KMS-11 (cell line): ENCODE data around the gene CCDC17.

Experiments
- H2AFZ ChIP-seq: fragments of 200-600 bp; sonication (generic); 2 replicates; pipeline ENCODE4 v1.6.1; 2016; ENCODE audit warnings: antibody characterized with exemption, mixed run types, low read depth
- H3K27ac ChIP-seq: fragments of 200-600 bp; sonication (generic); 2 replicates; pipeline ENCODE4 v1.6.1; 2016; ENCODE audit warnings: mild to moderate bottlenecking, mixed run types
- H3K27me3 ChIP-seq: fragments of 200-600 bp; sonication (generic); 2 replicates; pipeline ENCODE4 v1.6.1; 2017; ENCODE audit warnings: mild to moderate bottlenecking, low read depth, mixed run types, moderate library complexity; ENCODE audit not compliant: insufficient read depth
- H3K36me3 ChIP-seq: fragments of 200-600 bp; sonication (generic); 2 replicates; pipeline ENCODE4 v1.6.1; 2017; ENCODE audit warnings: mild to moderate bottlenecking, mixed run types; ENCODE audit not compliant: insufficient read depth
- H3K4me1 ChIP-seq: fragments of 200-600 bp; sonication (generic); 2 replicates; pipeline ENCODE4 v1.6.1; 2016; ENCODE audit warnings: mild to moderate bottlenecking, low read depth, mixed run types; ENCODE audit not compliant: poor library complexity, severe bottlenecking
- H3K4me2 ChIP-seq: fragments of 200-600 bp; sonication (generic); 2 replicates; pipeline ENCODE4 v1.7.0; 2016; ENCODE audit warnings: mild to moderate bottlenecking, mixed run types
- H3K4me3 ChIP-seq: fragments of 200-600 bp; sonication (generic); IDR thresholded peaks from 2 replicates; pipeline ENCODE4 v1.6.1; 2017; ENCODE audit warnings: low read depth, low read length, mixed read lengths; ENCODE audit not compliant: insufficient read depth
- H3K79me2 ChIP-seq: fragments of 200-600 bp; sonication (generic); 2 replicates; pipeline ENCODE4 v1.6.1; 2016; ENCODE audit warnings: low read depth, mixed run types; ENCODE audit not compliant: insufficient read depth
- H3K9ac ChIP-seq: fragments of 200-600 bp; sonication (generic); 2 replicates; pipeline ENCODE4 v1.6.1; 2016; ENCODE audit warnings: mild to moderate bottlenecking, mixed run types
- H4K20me1 ChIP-seq: fragments of 200-600 bp; sonication (generic); 2 replicates; pipeline ENCODE4 v1.6.1; 2016; ENCODE audit warnings: mild to moderate bottlenecking, mixed run types; ENCODE audit not compliant: insufficient read depth
- TF ChIP-seq, protein P1 (sequence below): fragments of 200-600 bp; sonication (generic); conservative IDR thresholded peaks from 2 replicates; pipeline ENCODE4 v1.6.1; 2017; ENCODE audit warnings: low read depth, mild to moderate bottlenecking, antibody characterized with exemption, low read length, moderate library complexity, mixed read lengths

Gene CCDC17

DNA sequence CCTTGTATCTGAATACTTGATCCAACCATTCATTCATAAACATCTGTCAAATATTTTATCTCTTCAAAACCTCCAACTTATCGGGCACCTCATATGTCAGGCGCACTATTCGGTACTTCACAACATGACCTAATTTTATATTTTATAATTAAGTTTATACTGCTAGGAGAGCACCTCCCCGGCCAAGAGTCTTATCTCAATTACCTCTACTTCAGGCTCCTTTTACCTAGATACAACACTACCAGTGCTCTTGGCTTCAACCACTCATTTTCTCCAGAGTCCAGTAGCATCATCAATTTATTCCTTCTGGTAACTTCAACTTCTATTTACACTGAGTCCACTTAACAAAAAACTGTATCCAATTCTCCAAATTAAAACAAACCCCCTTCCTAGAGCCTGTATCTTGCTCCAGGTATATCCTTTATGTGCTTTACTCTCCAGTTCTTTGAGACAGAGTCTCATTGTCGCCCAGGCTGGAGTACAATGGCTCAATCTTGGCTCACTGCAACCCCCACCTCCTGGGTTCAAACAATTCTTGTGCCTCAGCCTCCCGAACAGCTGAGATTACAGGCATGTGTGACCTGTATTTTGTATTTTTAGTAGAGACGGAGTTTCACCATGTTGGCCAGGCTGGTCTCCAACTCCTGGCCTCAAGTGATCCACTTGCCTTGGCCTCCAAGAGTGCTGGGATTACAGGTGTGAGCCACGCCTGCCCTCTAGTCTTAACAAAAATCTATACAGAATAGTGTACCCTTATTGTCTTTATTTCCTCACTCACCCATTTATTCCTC, 43.7 kb upstream of the CCDC17 start:
- Histone ChIP-seq H3K36me3 (no peaks in the 10 kb centered on the region; the same call in 1 of the 2 replicates), H3K4me3 (no peak overlapping the region), H3K27ac (no peak overlapping the region), H3K9ac (no peak overlapping the region), H3K27me3 (no peaks in the 10 kb centered on the region), H4K20me1 (peaks cover 6% of the 10 kb centered on the region; the same call in 1 of the 2 replicates), H3K4me1 (no peaks in the 10 kb centered on the region), H3K4me2 (no peak overlapping the region), H3K79me2 (peaks cover 95% of the 10 kb centered on the region; the same call in 1 of the 2 replicates), H2AFZ (no peak overlapping the region)
- TF ChIP-seq, protein P1, sequence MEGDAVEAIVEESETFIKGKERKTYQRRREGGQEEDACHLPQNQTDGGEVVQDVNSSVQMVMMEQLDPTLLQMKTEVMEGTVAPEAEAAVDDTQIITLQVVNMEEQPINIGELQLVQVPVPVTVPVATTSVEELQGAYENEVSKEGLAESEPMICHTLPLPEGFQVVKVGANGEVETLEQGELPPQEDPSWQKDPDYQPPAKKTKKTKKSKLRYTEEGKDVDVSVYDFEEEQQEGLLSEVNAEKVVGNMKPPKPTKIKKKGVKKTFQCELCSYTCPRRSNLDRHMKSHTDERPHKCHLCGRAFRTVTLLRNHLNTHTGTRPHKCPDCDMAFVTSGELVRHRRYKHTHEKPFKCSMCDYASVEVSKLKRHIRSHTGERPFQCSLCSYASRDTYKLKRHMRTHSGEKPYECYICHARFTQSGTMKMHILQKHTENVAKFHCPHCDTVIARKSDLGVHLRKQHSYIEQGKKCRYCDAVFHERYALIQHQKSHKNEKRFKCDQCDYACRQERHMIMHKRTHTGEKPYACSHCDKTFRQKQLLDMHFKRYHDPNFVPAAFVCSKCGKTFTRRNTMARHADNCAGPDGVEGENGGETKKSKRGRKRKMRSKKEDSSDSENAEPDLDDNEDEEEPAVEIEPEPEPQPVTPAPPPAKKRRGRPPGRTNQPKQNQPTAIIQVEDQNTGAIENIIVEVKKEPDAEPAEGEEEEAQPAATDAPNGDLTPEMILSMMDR, result no peak

DNA sequence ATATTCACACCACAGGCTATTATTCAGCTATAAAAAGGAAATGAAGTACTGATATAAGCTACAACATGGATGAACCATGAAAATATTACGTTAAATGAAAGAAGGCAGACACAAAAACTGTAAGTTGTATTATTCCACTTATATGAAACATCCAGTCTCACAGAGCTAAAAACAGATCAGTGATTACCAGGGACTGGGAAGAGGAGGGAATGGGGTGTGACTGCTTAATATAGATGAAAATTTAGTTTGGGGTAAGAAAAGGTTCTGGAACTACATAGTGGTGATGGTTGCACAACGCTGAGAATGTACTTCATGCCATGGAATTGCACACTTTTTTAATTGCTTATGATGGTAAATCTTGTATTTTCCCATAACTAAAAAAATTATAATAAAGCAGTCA, 43.0 kb upstream of the CCDC17 start:
- Histone ChIP-seq H3K4me3 (no peak overlapping the region), H2AFZ (no peak overlapping the region), H4K20me1 (peaks cover 3% of the 10 kb centered on the region; the same call in 1 of the 2 replicates), H3K4me1 (no peaks in the 10 kb centered on the region), H3K36me3 (no peaks in the 10 kb centered on the region; the same call in 1 of the 2 replicates), H3K27ac (no peak overlapping the region), H3K4me2 (no peak overlapping the region), H3K27me3 (no peaks in the 10 kb centered on the region), H3K79me2 (peaks cover 94% of the 10 kb centered on the region; the same call in 1 of the 2 replicates), H3K9ac (no peak overlapping the region)
- TF ChIP-seq, protein P1, result no peak

DNA sequence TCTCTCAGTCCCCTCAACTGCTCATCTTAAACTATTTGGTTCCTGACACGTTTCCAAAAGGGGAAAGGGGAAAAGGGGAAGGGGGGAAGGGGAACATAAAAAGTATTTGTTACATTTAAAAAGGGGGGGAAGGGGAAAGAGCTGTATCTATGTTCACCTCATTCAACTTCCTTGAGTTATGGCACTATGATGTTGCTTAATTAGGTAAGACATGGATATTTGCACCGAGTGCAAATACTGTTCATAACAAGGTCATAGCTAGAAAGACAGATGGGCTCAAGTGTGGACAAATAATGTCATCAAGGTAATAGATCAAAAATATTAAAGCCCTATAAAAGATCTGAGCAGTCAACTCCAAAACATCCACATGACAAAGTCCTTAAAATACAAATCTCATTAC, 36.5 kb upstream of the CCDC17 start:
- Histone ChIP-seq H3K27ac (no peak overlapping the region), H3K4me3 (no peak overlapping the region), H3K79me2 (peaks cover 40% of the 10 kb centered on the region; the same call in 1 of the 2 replicates), H3K27me3 (no peaks in the 10 kb centered on the region), H3K4me1 (no peaks in the 10 kb centered on the region), H3K36me3 (peaks cover 8% of the 10 kb centered on the region; the same call in 1 of the 2 replicates), H2AFZ (no peak overlapping the region), H3K4me2 (no peak overlapping the region), H3K9ac (no peak overlapping the region), H4K20me1 (no peaks in the 10 kb centered on the region)
- TF ChIP-seq, protein P1, result no peak

DNA sequence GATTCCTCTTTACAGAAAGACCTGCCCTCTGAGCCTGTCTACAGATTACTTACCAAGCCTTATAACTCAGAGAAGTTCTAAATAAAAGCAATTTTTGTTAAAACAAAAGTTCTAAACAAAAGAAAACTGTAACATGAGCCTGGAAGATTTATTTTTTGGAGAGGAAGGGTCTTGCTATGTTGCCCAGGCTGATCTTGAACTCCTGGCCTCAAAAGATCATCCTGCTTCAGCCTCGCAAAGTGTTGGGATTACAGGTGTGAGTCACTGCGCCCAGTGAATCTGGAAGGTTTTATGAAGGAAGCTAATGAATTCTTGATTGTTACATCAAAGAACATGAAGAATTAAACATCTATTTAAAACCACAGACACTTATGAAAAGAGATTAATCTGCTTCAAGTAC, 35.4 kb upstream of the CCDC17 start:
- H3K79me2 ChIP-seq, result peaks cover 32% of the 10 kb centered on the region; the same call in 1 of the 2 replicates
- H4K20me1 ChIP-seq, result no peaks in the 10 kb centered on the region
- no peak overlapping the region for H3K27ac ChIP-seq
- H3K36me3 ChIP-seq, result peaks cover 8% of the 10 kb centered on the region; the same call in 1 of the 2 replicates
- H3K4me2 ChIP-seq, result no peak overlapping the region
- no peak overlapping the region for H2AFZ ChIP-seq
- H3K4me1 ChIP-seq, result no peaks in the 10 kb centered on the region
- no peaks in the 10 kb centered on the region for H3K27me3 ChIP-seq
- H3K4me3 ChIP-seq, result no peak overlapping the region
- no peak overlapping the region for H3K9ac ChIP-seq
- TF ChIP-seq, protein P1, result no peak
